ENCODE data around the gene RIPOR3.

DNA sequence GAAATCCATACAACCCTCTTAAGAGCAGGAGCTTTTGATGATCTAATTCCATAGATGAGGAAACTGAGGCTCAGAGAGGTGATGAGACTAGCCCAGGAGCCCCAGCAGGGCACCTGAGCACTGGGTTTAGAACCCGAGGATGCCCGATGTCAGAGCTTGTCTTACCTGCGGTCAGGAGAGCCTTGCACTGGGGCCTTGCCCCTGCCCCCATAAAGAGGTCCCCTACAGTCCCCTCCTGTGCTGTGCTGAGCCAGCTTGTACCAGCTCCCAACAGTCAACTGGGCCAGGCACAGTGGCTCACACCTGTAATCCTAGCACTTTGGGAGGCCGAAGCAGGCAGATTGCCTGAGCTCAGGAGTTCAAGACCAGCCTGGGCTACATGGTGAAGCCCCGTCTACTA, 58.6 kb downstream of the RIPOR3 start:
- TF ChIP-seq POLR2A (IDR thresholded peaks at IDR 0.05) (no peak), CTCF (IDR thresholded peaks at IDR 0.05) (no peak)
